NCI-H1436 (cell line): Measurements from ENCODE around the gene TSHR.
"Not testable (repeated sequence)": the region's sequence is repeated elsewhere in the genome, so short reads cannot be mapped to it uniquely, and the experiment has no call there.

Source experiments
- DNase-seq: peaks from one replicate; lab custom pipeline; 2025; lab: John Stamatoyannopoulos, UW

TSHR gene

GRCh38 chr14:81070511-81070910, 115.1 kb downstream of the TSHR start:
- DNase-seq: no peak

- no peak for DNase-seq
Observed at GRCh38 chr14:81085596-81085995, 130.2 kb downstream of the TSHR start.

GRCh38 chr14:81087230-81087629, 131.8 kb downstream of the TSHR start:
- no peak for DNase-seq

GRCh38 chr14:81091139-81091538, 135.7 kb downstream of the TSHR start:
- no peak for DNase-seq

GRCh38 chr14:81091660-81092059, 136.2 kb downstream of the TSHR start:
- no peak for DNase-seq

- no peak for DNase-seq
Observed at GRCh38 chr14:81093651-81094050, 138.2 kb downstream of the TSHR start.

- DNase-seq: no peak
Observed at GRCh38 chr14:81095539-81095938, 140.1 kb downstream of the TSHR start.

- no peak for DNase-seq
Observed at GRCh38 chr14:81096656-81097055, 141.2 kb downstream of the TSHR start.

GRCh38 chr14:81102217-81102616, 146.8 kb downstream of the TSHR start:
- DNase-seq: no peak

- no peak for DNase-seq
Observed at GRCh38 chr14:81103443-81103842, 148.0 kb downstream of the TSHR start.

GRCh38 chr14:81105378-81105777, 150.0 kb downstream of the TSHR start:
- DNase-seq: no peak

- no peak for DNase-seq
Observed at GRCh38 chr14:81105961-81106360, 150.5 kb downstream of the TSHR start.

- no peak for DNase-seq
Observed at GRCh38 chr14:81110186-81110585, 154.8 kb downstream of the TSHR start.

GRCh38 chr14:81113176-81113575, 157.8 kb downstream of the TSHR start:
- no peak for DNase-seq

GRCh38 chr14:81113945-81114820, 158.8 kb downstream of the TSHR start:
- not testable (repeated sequence) for DNase-seq

GRCh38 chr14:81120501-81120900, 165.1 kb downstream of the TSHR start:
- DNase-seq: no peak

- DNase-seq: no peak
Observed at GRCh38 chr14:81122326-81122725, 166.9 kb downstream of the TSHR start.

GRCh38 chr14:81123811-81124210, 168.4 kb downstream of the TSHR start:
- no peak for DNase-seq

GRCh38 chr14:81125536-81125935, 170.1 kb downstream of the TSHR start:
- DNase-seq: no peak

- DNase-seq: no peak
Observed at GRCh38 chr14:81127785-81128184, 172.4 kb downstream of the TSHR start.

GRCh38 chr14:81129242-81129641, 173.8 kb downstream of the TSHR start:
- no peak for DNase-seq

GRCh38 chr14:81132468-81132867, 177.0 kb downstream of the TSHR start:
- DNase-seq: peak; percentile 23

GRCh38 chr14:81133400-81133799, 178.0 kb downstream of the TSHR start:
- no peak for DNase-seq

GRCh38 chr14:81137316-81137715, 181.9 kb downstream of the TSHR start:
- no peak for DNase-seq
